KG1 (cell line): Measurements from ENCODE around the gene PTGES.

ENCODE experiments used
- DNase-seq: peaks from one replicate; lab custom pipeline; 2025; lab: John Stamatoyannopoulos, UW

The PTGES gene

DNA sequence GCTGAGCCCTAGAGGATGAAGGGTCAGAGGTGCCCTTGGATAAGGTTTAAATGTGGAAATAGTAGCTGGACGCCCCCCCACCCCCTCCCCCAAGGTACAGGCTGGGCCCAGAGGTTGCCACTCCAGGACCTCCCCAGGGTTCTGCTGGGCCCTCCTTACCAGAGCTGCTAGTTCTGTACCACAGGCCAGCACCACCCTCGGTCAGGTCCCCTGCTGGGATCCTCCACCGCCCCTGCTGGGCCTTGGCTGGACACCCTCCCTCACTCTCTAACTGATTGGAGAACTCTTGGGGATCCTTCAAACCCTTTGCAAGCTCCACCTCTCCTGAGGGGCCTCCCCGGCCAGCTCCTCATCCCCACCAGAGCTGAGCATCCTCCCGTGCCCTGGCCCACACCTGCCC, 34.9 kb downstream of the PTGES start:
- DNase-seq, result no peak

DNA sequence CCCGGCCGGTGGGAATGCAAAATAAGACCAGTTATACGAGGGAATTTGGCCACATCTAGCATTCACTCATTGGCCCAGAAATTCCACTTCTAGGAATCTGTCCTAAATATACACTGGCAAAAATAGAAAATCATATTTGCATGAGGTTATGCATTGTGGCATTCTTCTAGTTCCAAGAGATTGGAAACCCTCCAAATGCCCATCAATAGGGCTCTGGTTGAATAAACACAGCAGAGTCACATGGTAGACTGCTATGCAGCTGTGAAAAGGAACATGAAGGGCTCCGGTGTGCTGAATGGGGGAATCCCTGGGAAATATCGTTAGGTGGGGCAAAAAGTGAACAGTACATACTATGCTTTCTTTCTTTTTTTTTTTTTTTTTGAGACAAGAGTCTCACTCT, 36.8 kb downstream of the PTGES start:
- no peak for DNase-seq

DNA sequence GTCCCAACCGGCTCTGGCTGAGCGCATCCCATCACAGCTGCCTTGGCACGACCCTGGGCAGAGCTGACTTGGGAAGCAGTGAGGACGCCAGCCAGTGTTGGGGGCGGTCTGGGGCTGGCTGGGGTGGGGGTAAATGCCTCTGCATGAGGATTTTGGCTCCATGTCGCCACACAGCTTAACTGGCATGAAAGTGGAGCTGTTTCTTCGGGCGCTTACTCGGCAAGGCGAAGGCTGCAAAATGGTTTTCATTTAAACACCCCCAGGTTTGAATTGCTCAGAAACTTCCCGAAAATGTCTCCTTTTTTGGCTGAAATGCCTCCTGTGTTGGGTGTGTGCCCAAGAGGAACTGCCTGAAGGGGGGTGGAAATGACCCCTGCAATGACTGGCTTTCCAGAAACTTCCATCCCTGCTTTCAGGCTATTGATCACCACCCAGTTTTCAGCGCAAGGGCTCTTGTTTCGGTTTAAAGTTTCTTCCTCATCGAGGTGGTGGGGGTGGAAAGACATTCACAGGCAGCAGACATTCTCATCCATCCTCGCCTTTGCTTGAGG, 38.3 kb downstream of the PTGES start:
- no peak for DNase-seq

DNA sequence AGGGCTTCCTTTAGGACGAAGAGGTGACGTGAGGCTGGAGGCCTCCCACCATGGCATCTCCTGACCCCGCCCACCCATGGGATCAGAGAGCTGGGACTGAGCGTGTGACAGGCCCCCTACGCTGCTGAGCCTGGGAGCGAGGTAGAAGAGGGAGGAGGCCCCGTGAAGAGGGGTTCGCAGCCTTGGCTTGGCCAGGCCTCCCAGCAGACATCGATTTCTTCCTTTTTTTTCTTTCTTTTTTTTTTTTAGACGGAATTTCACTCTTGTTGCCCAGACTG, 39.5 kb downstream of the PTGES start:
- no peak for DNase-seq

DNA sequence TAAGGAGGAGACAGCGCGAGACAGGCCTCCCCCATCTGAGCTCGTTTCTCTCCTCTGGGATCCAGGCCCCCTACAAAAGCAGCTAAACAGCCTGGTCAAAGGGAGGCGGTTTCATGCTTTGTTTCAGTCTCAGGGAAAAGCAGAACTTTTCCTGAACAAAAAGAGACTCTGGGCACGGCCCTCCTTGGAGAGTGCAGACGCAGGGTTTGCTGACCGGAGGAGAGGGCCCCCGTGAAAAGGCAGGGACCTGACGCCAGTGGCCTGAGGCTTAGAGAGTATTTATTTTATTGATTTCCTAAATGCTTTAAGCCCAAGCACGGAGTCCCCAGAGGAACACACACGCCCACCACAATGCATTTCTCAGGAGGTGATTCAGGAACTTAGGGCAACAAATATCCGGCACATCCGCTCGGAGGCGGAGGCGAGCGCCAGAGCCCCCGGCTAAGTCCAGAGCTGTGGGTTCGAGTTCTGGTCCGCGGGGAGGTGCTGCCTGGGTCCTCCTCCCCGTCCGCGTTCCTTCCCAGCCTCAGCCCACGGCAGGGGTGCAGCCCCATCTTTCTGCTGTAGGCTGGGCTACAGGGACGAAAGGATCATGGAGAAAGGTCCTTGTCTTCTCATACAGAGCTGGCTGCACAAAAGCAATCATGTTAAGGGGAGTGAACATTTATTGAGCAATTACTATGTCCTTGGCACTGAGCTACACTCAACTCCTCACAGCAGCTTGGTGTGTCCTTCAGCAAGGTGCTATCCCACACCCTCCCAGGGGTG, 40.0 kb downstream of the PTGES start:
- no peak for DNase-seq

DNA sequence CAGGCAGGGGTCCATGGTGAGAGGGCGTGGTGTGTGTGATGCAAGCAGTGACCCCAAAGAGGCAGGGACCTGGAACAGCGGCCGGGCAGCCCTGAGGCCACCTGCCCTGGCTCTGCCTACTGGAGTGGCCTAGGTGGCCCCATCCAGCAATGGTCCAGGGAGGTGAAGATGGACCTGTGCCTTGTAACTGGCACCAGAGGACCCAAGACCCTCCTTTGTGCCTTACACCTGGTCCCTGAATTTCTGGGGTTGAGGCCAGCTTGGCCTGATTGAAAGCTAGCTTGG, 42.7 kb downstream of the PTGES start:
- no peak for DNase-seq

DNA sequence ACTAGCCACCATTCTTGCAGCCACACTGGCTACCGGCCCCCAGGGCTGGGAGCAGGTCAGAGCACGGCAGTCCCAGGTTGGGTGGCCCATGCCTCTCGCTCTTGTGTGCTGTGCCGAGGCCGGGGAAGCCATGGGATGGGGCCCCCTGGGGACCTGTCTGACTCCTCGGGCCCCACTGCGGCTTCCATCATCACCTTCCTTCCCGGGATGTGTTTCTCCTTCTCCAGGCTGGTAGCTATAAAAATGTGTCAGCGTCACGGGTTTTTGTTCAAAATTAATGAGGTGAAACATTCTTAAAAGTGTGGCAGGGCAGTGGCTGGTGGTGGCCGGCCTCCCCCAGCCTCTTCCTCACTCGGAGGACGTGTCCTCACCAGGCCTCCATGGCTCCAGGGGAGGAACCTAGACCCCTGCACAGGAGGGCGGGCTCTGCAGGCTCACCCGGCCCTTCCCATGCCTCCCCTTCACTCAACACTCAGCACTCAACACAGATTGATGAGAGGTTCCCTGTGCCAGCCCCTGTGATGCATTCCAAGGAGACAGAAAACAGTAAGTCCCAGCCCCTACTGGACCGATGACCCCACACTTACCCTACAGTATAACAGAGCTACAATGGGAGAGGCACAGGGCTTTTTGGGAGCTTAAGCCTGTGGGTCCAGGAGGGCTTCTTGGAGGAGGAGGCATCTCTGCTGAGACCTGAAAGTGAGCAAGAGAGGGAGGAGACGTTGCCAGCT, 43.2 kb downstream of the PTGES start:
- no peak for DNase-seq

DNA sequence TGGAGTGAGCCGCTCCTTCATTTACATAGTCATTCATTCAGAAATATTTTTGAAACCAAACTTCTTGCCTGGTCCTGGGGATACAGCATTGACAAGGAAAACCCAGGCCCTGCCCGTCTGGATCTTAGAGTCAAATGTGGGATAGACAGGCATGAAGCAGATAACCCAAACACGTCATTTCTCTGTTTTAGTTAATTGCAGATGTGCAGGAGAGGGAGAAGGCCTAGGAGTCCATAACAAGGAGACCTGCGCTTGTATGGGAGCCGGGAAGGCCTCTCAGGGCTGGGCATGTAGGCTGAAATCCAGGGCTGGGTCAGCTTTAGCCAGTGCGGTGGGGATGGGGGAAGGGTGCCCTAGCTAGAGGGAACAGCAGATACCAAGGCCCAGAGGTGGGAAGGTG, 44.0 kb downstream of the PTGES start:
- DNase-seq, result no peak

DNA sequence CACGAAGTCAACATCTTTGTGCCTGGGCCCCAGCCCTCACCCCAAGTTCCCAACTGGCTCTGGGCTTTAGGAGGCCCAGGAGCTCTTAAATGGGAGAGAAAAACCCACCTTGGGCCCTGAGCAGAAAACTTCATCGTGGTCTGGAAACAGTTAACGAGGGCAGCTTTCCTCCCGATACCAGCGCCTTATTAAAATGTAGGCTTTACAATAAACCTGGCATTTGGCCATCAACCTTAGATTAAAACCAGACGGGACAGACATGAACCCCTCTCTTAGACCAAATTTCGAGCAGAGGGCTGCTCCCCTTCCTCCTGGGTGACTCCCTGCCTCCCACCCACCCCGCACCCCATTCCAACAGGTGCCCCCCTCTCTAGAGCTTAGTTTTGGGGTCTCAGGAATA, 48.0 kb downstream of the PTGES start:
- DNase-seq, result no peak

DNA sequence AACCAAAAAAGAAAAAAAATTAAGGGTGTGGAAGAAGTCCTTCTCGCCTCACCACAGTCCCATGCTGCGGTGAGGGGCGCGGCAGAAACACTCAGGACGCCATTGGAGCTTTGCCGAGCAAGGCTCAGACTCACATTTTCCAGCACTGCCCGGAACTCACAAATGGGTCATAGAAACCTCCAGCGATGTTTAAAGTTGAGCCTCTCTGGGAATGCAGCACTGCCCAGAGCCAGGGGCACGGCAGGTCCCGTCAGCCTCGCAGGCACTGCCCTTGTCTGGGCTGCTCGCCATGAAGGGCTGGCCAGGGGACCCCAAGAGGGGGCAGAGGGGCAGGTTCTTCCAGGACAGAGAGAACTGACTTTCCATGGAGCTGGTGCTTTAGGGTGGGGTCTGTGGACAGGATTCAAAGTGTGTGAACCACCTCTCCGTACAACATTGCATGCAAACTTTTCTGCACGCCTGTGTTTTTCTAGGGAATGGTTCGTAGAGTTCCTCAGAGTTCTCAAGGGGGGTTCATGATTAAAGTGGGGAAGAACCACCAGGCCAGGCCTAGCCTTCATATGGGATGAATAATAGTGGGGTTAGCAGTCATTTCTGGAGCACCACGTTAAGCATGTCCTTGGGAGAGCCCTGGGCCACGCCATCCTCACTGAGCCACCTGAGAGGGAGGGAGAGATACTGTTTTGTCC, 49.0 kb downstream of the PTGES start:
- no peak for DNase-seq

DNA sequence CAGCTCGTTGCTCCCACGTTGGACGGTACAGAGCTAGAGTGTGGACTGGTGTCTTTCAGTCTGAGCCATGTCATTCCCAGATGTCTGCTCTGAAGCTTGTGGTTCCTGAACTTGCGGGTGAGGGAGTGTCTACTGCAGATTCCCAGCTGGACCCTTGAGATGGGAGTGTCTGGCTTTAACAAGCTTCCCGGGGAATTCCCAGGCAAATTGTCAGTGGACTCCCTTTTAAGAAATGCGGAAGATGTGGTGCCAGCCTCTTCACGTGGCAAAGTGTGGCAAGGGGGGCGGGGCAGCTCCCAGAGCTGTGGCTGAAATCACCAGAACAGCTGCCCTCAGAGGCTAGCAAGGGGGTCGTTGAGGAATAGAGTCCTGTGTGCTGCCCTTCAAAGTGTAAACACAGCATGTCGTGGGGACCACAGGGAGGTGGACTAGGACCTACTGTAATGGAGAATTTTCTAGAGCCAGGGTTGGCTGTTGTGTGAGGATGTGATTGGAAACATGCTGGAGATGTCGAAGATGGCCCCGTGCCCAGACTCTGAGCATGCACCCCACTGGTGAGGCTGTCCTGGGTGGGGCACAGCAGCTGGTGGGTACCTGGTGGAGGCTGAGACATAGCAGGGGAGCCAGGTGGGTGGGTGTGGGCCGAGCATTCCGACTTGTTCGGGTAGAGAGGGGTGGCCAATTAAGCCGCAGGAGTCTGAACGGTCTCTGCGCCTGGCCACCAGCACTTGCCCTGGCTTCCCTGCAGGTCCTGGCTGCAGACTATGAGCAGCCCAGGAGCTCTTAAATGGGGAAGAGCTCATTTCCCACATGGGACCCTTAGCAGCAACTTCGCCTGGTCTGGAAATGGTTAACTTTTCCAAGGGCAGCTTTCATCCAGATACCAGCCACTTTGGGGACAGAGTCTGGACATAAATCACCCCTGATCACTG, 50.0 kb downstream of the PTGES start:
- DNase-seq, result no peak

DNA sequence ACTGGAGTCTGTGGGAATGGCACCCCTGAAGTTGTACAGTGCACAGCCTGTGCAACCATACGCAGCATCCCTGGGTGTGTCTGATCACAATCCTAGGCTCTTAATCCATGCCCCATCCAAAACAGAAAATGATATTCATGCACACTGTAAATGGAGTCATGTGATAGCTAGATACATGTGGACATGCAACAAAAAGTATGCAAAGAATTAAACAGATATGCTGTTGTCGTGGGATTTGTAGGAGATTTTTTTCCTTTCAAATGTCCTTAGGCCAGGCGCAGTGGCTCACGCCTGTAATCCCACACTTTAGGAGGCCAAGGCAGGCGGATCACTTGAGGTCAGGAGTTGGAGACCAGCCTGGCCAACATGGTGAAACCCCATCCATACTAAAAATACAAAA, 51.3 kb downstream of the PTGES start:
- DNase-seq, result no peak

DNA sequence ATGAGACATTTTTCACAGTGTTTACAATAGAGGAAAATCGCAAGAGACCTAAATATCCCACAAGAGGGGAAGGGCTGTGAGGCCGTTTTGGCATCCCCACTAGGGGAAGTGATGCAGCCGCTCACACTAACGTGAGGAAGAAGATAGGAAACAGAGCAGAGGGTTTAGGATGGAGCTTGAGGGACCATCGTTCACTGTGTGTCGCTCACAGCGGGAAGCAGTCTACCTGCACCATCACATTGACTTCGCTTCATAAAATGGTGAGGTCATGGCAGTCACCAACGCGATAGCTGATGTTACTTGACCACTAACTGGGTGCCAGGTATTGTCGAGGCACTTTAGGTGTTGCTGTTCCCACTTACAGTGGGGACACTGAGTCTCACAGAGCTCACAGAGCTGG, 51.8 kb downstream of the PTGES start:
- DNase-seq, result no peak

DNA sequence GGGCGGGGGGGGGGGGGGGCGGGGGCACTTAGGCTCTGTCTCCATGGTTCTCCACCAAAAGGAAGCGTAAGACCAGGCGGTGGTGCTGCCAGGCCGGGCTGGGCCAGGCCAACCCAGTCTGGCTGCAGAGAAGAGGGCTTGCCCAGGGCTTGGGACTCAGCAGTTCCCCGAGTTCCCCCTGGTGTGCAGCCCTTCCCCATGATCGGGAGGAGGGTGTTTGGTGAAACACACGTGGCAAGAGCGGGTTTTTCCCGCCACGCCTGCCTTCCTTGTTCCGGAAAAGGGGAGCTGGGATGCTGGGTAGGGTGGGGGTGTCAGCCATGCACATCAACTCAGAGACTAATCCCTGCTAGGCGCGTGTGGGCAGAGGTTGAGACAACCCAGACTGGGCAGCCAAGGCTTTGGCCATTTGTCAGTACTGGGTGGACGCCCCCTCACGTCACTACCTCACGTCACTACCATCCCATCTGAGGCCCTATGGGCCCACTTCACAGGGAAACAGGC, 54.5 kb downstream of the PTGES start:
- DNase-seq, result no peak

DNA sequence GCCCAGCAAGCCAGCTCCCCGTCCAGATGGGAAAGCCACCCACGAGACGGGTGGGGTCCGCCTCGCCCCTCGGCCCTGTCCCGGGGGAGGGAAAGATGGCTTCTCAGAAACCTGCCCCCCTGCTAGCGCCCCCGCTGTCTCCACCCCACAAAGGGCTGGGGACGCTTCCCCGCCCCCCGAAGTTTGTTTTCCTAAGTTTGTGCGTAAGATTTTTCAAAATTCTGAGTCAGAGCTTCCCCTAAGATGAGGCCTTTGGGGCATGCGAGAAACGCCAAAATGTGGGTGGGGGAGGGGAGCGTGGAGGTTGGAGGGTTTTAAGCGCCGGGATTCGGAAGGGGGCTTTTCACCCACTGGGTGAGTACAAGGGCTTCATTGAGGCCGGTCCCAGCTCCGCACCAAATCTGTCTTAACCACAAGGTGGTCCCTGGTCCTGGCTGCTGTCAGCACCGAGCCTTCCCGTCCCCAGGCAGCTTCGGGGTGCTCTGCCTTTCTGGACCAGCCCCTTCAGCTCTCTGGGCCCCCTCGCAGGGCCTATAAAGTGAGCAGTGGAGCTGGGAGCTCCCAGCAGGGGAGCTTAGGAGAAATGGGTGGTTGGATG, 55.1 kb downstream of the PTGES start:
- no peak for DNase-seq

DNA sequence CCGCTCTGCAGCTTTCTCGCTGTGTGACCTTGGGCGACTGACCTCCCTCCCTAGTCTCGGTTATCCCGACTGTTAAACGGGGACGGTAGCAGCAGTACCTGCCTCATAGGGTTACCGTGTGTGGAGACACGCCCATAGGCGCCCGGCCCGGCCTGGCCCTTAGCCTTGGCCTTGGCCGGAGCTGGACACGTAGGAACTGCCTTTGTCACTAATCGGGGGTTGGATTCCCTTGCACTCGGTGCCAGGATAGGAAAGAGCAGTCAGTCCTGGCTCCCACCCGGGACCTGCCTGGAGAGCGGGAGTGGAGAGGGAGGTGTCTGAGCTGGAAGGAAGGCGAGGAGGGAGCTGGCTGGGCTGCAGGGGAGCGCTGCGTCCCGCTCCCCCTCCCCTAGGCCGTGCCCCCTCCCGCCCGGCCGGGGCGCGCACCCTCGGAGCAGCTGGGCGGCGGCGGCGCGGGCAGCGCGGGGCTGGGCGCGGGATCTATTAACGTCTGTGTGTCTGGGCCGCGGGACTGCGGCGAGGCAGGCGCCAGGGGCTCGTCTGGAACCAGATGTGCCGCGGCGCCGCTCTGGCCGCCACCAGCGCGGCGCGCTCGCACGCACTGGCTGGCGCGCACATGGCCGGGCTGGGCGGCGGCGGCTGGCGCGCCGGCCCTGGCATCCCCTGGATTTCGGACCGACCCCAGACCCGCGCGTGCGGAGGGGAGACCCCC, 55.7 kb downstream of the PTGES start:
- DNase-seq, result no peak

DNA sequence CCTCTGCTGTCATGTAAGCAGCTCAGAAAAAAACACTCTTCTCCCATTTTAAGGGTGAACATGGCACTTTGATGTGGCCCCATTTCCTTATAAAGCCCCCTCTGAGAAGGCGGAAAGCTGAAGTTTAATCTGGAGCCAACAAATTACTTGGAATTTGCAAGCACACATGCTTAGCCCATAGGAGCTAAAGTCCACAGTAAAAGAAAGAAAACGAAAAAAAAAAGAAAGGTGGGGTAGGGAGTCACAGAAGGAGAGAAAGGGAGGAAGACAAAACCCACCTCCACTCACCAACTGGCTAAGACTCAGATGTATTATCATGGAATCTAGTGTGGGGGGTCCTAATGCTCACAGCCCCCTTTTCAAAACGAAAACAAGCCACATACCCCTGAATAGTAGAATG, 57.0 kb downstream of the PTGES start:
- DNase-seq, result no peak

DNA sequence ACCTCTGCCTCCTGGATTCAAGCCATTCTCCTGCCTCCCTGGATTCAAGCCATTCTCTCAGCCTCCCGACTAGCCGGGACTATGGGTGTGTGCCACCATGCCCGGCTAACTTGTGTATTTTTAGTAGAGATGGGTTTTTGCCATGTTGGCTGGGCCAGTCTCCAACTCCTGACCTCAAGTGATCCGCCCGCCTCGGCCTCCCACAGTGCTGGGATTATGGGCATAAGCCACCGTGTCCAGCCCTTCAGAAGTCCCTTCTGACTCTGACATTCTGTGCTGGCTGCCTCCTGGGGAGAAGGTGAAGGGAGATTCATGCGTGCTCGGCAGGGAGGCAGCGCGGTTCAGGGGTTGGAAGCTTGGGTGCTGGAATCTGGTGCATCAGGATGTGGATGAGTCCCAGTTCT, 58.6 kb downstream of the PTGES start:
- DNase-seq, result no peak

DNA sequence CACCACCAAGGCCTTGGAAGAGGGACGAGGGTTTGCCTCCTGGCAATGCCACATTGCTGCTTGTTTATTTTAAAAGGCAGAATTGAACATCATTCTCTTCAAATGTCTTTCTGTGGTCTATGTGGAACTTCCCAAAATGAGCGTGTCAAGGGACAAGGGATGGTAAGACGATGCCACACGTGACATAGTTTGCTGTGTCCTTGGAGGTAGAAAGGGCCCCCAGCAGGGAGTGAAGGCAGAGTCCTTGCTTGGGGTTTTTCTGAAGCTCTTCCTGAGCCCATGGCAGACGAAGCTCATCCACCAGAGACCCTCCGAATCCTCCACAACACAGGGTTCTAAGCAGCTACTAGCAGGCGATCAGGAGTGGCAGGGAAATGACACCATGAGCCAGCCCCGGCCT, 59.1 kb downstream of the PTGES start:
- DNase-seq, result no peak

DNA sequence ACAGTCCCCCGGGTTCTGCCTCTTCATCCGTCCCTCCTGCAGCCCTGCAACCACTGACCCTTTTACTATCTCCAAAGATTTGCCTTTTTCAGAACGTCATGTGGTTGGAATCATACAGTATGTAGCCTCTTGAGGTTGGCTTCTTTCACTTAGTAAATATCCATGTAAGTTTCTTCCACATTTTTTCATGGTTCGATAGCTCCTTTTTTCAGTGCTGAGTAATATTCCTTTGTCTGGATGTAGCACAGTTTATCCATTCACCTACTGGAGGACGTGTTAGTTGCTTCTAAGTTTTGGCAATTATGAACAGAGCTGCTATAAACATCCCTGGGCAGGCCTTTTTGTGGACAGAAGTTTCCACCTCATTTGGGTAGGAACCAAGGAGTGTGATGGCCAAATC, 60.3 kb downstream of the PTGES start:
- no peak for DNase-seq
